NCI-H1417 (cell line): Measurements from ENCODE around the gene CCDC116.
A peak's percentile ranks its signal among the peaks of the same experiment; 100 is the strongest.
"Not testable (repeated sequence)": the region's sequence is repeated elsewhere in the genome, so short reads cannot be mapped to it uniquely, and the experiment has no call there.

Source experiments
- DNase-seq, 3 experiments: peaks; one replicate each; lab custom pipeline; 2025; lab: John Stamatoyannopoulos, UW

Gene CCDC116

GRCh38 chr22:21632237-21632895, at the start of gene CCDC116:
Gene CCDC116 (plus strand): TSS chr22:21632760. CDS start chr22:21633182, 422 bp downstream.
- peak in 1 of 3 experiments; percentile 2 for DNase-seq

DNA sequence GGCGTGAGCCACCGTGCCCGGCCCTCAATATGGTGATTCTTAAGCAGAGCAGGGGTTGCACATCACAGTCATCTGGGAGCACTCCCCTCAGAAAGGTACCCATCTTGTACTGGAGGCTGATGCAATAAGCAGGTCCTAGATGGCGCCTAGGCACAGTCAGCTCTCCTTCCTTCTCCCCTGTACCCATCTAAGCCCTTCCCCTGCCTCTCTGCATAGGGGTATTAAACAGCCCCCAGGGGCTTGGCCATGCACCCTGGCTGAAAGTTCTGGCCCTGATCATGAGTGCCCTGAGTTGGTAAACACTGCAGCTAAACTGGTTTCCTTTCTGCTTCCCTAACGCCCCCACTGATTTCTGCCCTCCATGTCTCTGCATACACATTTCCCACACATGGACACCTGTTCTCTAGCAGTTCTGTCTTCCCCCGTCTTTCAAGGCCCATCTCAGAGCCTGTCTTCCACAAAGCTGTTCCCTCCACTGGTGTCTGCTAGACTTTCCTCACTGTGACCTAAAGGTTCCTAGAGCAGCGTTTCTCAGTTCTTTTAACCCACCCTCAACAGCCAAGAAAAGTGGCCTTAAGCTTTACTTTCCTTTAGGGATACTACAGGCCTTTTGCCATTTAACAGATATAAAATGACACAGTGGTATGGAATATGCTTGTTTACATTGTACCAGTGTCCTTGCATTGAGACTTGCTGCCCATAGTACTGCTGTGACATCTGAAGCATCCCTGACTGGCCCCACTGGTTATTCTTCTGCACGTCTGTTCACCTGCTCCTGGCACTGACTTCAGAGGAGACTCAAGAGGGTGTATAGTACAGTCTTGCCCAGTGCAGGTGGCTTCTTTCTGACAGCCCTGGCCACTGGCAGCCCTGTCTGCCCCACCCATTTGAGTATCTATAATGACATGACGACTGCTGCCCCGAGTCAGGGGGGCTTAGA, 49.5 kb upstream of the CCDC116 start:
- no peak for DNase-seq

DNA sequence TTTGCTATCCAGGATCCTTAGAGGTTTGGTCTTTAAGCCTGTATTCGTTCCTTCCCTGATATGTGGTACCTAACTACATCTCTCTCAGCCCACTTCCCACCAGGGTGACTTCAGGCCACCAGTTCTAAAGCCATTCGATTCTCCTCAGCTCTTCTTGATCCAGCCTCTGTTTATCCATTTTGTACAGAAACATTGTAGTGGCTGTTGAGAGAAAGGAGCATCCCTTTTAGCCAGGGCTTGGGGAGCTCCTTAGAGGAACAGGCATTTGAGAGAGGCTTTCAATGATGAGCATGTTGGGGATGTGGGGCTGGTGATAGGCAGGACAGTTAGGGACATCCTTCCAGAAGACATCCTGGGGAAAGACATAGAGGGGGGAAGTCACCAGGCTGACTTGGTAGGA, 47.2 kb upstream of the CCDC116 start:
- no peak for DNase-seq

DNA sequence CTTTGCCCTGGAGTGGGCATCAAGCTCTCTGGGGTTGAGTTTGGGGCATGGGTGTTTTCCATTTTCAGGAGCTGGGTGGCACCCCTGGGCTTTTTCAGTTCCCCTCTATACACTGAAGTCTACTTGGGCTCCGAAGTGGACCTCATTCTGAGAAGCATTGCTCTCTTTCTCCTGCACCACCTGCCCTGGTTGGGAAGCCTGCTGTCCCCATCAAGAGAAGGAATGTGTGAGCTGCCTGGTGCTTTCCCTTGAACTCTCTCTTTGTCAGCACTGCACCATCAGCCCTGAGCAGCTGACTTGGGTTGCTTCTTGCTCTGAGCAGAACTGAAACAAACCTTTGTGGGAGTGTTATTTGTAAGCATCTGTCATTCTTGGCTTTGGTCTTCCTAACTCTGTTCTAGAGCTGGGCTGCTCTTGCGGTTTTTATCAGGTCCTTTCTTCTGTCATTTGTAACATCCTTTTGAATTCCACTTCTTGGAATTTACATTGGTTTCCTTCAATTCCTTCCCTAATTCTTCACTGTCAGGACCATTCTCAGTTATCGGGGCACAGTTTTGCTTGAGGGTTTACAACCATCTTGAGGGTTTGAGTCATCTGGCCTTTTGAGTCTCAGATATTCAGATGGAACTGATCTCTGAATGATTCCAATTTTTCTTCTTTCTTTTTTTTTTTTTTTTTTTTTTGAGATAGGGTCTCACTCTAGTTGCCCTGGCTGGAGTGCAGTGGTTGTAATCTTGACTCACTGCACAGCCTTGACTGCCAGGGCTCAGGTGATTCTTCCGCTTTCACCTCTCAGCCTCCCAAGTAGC, 44.6 kb upstream of the CCDC116 start:
- DNase-seq, result no peak

DNA sequence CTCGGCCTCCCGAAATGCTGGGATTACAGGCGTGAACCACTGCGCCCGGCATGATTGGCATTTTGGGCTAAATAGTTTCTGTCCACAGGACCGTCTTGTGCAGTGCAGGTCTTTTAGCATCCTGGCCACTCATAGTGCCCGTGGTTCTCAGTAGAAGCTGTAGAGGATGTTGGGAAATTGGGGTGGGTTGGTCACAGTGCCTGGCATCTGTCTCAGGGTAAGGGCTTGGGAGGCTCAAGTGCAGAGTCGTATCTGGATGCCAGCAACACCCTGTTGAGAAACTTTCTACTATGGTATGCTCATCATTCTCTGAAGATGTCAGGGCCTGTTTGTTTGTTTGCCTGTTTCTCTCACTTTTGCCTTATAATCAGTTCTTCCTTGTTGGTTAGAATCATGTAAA, 43.2 kb upstream of the CCDC116 start:
- DNase-seq, result no peak

DNA sequence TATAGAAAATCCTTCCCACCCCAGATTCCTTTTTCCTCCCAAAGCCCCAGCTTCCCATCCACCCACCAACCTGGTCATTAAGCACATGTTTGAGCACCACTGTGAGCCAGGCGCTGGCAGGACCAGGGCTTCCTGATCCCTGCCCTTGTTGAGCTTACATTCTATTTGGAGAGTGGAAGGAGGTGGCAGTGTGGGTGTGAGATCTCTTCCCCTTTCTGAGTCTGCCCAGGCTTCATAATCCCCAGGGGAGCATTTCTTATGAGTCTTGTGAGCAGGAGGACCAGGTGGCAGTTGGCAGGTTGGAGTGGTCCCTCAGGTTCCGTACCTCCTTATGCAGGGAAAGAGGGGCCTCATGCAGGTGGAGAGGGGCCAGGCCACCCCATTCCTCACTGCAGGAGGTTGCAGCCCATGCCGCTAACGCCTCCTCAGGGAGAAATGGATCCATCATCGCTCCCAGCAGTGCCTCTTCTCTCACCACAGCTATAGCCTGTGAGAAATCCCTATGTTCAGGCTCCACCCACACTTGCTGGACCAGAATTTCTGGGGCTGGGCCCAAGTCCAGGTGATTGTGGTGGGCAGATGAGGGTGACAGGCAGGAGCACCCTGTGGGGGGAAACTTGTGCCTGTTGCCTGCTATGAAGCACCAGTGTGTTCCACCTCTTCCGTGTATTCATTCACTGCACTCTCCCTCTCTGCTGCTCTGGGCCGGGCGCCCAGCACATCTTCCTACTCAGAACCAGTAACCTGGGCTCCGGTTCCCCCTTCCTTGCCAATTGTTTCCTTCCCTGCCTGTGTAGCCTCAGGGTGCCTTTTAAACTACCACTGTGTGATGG, 41.5 kb upstream of the CCDC116 start:
- no peak for DNase-seq

GRCh38 chr22:21591695-21592094, 40.9 kb upstream of the CCDC116 start:
- DNase-seq, result no peak

- DNase-seq, result no peak
These were observed 40.1 kb upstream of the CCDC116 start for GRCh38 chr22:21592422-21592821.

GRCh38 chr22:21593406-21594232, 38.9 kb upstream of the CCDC116 start:
- no peak for DNase-seq

DNA sequence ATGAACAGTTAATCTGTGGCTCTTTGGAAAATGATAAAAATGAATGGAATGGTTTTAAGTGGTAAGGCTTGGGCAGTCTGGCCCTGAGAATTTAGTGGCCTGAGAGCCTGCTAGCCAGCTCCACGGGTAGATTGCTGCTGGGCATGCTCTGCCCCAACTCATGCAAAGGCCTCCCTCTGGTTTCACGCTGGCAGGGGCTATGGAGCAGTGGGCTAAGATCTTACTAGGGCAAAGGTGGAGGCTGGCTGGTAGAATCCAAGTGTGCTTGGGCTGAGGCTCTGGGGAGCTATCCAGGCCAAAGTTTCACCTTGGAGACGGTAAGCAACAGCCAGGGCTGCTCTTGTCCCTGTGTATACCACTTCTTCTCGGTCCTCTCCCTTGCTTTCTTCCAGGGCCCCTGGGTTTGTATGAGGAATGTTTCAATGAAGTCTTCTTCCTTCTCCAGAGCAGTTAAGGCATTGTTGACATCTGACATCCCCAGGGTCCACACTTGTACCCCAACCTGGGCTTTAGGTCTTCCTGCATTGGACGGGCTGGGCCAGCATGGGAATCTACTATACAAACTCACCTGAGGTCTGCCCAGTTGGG, 37.6 kb upstream of the CCDC116 start:
- no peak for DNase-seq

DNA sequence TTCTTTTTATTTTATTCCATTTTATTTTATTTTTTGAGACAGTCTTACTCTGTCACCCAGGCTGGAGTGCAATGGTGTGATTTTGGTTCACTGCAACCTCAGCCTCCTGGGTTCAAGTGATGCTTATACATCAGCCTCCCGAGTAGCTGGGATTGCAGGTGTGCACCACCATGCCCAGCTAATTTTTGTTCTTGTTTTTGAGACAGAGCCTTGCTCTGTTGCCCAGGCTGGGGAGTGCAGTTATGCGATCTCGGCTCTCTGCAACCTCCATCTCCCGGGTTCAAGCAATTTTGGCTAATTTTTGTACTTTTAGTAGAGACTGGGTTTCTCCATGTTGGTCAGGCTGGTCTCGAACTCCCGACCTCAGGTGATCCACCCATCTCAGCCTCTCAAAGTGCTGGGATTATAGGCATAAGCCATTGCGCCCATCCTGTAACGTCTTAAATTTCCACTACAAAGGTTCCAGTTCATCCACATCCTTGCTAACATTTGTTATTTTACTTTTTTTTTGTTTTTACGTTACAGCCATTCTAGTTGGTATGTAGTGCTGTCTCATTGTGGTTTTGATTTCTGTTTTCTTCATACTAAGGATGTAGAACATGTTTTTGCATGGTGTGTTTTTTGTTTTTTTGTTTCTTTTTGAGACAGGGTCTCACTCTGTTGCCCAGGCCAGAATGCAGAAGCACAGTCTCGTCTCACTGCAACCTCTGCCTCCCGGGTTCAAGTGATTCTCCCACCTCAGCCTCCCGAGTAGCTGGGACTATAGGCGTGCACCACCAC, 36.0 kb upstream of the CCDC116 start:
- DNase-seq, result not testable (repeated sequence)

DNA sequence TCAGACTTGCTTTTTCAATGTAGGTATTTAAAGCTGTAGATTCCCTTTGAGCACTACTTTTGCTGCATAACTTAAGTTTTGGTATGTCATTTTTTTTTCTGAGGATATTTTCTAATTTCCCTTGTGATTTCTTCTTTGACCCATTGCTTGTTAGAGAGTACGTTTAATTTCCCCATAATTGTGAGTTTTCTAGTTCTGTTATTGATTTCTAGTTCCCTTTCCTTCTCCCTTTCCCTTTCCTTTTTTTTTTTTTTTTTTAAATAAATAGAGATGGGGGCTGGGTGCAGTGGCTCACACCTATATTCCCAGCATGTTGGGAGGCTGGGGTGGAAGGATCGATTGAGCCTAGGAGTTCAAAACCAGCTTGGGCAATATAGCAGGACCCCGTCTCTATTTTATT, 34.3 kb upstream of the CCDC116 start:
- no peak for DNase-seq

DNA sequence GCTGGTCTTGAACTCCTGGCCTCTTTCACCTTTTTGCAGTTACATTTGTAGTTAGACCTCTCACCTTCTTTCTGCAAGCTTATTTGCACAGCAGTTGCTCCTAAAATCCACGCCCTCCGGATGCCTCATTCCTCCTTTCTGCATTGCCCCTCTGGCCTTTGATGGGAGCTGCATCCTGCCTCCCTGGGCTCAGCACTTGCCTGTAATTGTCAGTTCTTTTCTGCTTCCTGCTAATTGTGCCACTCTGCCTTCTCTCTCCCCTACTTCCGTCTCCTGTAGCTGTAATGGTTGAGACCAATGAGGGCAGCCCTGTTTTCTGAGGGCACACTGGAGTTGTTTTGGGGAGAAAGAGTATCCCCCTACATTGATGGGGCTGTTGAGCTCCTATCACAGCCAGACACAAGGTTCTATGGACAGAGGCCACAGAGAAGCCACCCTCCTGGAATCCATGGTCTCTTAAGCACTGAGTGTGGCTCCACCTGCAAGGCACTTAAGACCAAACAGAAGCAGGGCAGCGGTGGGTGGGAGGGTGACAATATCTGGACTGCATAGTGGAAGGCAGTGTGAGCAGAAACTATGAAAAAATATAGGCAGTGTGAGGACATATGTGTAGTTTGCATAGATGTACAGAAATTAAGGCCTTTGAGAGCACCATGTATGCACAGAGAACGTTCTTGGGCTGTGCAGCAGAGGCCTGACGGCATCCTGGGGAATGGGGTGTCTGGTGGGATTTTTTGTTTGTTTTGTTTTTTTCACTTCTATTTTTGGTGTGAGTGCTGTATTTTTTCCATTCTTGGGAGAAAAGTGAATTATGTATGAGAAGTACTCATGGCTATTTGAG, 33.3 kb upstream of the CCDC116 start:
- DNase-seq, result no peak

- no peak for DNase-seq
These were observed 30.0 kb upstream of the CCDC116 start for GRCh38 chr22:21602579-21602978.

- DNase-seq, result no peak
These were observed 28.6 kb upstream of the CCDC116 start for GRCh38 chr22:21603973-21604372.

GRCh38 chr22:21605887-21606564, 26.5 kb upstream of the CCDC116 start:
- no peak for DNase-seq

DNA sequence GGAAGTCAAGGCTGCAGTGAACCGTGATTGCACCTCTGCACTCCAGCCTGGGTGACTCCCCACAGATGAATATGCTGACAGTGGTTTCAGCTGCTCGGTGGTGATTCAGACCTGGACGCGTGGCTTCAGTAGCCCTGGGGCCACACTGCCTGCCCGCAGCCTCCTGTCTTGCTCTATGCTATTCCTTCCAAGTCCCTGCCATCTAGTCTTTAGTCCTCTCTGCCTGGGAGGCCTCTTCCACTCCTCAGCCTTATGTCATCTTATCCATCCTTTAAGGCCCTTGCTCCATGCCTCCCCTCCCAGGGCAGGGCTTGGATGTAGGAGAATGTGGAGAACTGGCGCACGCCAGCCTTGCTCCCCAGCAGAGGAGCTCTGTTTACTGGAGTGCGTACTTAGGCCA, 25.8 kb upstream of the CCDC116 start:
- no peak for DNase-seq
